A172 (cell line): ENCODE data around the gene CFAP97D2. TPM values are rescaled to one million over a fixed set of nuclear protein-coding genes. Genes with fewer than 3 reads are reported as not detected.
"Not testable (repeated sequence)": the region's sequence is repeated elsewhere in the genome, so short reads cannot be mapped to it uniquely, and the experiment has no call there.

Experiments
- DNase-seq: peaks from one replicate; pipeline ENCODE4 v3.0.0-alpha.2; 2015; ENCODE audit warnings: low spot score
- total RNA-seq: library from RNA; depleted of rRNA; stranded (reverse); fragments of >200 nt; shearing (Covaris generic); gene quantifications from 2 replicates; pipeline ENCODE4 v1.2.3, GENCODE V29; 2014

CFAP97D2 gene
- total RNA-seq, 1 experiment from 2014 or later: not detected

DNA sequence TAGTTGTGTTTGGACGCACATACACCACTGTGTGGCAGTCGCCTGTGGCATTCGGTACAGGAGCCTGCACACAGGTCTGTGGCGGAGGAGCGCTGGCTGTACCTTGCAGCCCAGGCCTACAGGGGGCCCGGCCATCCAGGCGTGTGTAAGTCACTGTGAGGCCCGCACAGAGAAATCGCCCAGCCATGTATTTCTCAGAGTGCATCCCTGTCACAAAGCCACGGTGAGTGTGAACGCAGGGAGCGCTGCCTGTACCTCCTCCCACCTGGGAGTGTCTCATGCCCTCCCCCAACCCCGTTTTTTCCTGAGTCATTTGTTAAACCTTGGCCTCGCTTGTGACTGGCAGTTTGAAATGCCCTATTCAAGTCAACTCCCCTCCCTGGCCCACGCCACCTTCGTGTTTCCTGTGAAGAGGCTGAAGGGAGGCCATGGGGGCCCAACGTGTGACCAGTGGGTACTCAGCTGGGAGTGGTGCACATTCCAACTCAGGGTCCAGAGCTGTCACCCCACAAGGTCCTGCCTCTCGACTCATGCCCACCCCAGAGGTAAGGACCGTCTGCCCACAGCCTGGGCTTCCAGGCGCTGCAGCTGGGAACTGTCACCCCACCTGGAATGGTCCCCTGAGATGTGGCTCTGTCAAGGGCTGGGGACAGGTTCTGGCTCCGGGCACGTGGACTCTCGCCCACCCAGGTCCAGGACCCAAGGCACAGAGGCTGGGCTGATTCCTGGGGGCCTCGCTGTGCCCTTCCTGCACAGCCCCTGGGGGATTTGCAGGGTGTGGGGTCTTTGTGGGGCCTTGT is 35.1 kb upstream of the CFAP97D2 start:
- DNase-seq: no peak

DNA sequence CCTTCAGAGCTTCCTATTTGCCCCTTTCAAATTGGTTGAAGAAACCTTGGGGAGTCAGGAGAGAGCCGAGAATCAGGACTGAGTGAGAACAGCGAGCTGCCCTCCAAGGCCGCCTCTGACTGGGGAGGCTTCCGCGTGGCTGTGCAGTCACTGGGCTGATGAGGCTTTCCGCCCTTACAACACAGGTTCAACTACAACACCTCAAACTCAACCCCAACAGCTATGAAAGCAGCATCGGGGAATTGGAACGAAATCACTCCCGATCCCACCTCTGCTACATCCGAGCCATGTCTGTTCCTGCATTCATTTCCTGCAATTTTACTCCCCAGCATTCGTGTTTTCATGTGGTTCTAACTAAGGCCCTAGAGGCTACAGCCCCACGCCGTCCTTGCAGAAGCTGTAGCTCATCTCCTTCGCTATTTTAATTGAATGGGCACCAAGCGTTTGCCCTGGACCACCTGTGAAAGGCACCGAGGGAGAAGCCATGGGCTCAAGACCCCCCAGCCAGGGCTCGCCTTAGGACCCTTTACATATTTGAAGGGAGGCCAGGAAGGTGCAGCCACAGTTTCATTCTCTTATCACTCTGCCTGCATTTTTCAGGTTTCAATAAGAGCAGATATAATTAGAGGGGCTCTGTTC is 34.3 kb upstream of the CFAP97D2 start:
- DNase-seq: no peak

DNA sequence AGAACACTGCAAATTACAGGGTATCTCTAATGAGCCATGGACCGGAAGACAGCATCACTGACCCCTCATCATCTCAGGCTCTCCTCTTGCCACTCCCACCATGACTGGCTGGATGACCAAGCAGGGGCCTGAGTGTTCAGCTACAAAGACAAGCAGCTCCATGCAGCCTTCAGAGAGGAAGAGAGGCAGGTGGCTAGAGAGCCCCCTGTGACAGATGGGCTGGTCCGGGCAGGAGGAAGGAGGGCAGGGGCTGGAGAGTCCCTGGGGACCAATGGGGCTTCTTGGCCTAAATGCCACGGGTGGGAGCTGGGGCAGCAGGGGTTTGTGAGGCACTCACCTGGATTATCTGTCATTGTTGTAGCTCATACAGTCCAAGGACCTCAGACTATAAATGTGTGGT is 33.8 kb upstream of the CFAP97D2 start:
- DNase-seq: no peak

DNA sequence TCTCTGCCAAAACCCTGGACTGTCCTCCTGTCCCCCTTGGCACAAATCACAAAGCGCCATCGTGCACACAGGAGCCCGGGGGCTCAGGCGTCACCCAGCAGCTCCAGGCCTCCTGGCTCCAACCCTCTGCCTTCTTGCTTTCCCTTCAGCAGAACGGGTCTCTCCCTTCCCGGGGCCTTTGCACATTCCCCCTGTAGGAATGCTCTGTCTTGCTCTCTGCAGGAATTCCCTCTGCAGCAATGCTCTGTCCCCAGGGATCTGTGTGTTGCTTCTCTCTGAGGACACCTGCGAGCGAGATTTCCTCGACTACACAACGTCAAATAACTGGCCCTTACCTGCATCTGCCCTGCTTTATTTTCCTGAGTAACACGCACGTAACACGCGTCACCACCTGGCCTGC is 33.3 kb upstream of the CFAP97D2 start:
- DNase-seq: no peak

DNA sequence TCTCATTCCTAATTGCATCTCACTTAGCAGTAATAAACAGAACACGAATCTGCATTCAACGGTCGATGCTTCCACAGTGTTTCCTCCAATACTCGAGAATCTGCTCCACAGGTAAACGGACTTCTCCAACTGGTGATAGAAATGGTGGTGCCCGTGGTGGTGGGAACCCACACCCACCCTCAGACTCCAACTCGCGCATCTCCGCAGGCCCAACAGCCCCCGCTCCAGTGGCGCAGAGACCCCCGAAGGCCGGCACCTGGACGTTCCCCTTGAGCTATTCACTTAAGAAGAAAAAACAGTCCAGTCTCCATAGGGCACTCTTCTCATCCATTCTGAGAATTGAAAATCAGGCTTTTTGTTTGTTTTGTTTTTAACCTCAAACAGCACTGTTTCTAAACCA is 32.9 kb upstream of the CFAP97D2 start:
- no peak for DNase-seq

DNA sequence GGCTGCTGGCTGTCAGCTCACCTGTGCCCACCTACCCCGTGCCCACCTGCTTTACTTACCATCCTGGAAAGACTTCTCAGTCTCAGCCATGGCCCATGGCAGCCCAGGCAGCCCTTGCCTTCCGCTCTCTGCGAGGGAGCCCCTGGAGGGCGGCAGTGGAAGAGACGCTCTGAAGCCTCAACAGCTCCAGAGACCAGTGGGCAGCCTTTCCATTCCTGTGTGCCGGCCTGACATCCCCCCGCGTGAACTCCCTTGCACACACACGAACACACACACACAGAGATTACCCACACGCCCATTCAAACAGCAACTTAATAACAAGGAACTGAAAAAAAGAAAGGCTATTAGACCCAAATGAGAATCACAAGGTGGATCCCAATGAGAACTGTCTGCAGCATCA is 32.4 kb upstream of the CFAP97D2 start:
- no peak for DNase-seq

- no peak for DNase-seq
These were observed 31.1 kb upstream of the CFAP97D2 start for GRCh38 chr13:114147803-114148520.

GRCh38 chr13:114148521-114148855 is 30.6 kb upstream of the CFAP97D2 start:
- no peak for DNase-seq

DNA sequence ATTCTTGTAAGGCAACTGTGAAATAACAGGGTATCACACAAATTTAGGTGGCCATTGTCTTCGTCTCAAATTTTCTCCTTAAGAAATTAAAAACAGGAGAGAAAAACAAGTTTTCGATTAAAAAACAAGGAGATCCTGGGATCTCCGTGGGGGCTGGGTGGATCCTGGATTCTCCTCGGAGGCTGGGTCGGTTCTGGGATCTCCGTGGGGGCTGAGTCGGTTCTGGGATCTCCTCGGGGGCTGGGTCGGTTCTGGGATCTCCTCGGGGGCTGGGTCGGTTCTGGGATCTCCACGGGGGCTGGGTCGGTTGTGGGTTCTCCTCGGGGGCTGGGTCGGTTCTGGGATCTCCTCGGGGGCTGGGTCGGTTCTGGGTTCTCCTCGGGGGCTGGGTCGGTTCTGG is 30.2 kb upstream of the CFAP97D2 start:
- DNase-seq: not testable (repeated sequence)

DNA sequence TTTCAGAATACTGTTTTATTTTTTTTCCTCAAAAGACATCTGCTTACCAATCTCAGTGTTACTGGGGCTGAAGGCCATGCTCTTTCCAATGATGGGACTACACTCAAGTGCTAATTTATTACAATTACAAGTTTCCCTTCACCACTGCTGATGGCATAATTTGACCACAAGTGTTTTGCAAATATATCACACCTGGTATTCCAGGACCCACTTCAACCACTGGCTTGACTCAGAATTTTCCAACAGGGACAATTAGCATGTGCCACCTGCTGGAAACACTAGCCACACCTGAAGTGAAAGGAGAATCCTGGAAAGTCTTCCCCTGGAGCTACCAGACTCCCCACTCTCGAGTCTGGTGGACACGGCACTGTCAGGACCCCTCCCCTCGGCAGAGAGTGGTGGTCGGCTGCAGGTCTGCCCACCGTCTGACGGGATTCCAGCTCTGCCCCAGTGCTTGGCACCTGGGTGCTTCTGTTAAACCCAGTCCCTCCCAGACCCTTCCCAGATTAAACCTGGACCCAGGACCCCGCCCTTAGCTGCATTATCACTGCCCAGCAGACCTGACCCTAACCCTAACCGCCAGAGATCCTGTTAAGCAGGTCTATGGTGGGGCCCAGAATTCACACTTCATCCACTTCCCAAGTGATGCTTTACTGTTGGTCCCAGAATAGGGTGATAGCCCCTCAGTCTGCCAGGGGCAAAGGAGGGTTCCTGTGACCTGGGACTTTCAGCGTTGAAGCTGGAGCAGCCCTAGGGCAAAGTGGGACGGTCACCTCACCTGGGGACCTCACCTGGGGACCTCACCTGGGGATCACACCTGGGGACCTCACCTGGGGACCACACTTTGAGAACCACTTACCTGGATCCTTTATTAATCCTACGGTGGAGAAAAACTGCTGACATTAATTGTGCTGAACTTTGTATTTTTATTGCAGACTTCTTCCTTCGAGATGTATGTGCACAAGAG is 29.0 kb upstream of the CFAP97D2 start:
- no peak for DNase-seq

GRCh38 chr13:114151031-114151430 is 28.0 kb upstream of the CFAP97D2 start:
- DNase-seq: no peak

DNA sequence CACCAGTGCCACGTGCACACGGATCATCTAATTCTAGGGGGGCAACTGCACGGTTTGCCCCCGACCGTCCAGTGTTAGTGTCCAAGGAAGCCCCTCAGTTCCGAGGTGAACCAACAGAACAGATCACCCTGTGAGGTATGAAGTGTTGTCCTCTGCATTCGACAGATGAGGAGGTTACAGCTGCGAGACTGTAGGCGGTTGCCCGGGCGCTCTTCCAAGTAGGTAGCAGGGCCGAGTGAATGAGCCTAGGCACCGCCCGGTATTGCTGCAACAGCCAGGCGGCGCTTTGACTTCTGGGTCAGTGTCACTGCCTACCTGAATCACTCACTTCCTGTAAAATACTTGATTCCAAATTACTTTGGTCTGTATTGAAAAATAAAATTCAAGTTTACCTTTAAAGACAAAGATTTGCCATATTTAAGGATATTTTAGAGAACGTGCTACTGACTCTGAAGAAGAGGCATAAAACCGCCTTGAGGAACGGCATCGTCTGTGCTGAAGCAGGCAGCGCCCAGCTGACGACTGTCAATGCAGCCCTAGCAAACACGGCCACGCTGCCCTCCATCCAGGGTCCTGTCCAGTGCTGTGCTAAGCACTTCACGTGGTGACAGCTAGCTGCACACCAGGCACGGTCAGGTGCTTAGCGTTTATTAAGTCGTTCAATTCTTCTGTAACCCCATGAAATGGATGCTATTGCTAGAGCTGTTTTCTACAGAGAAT is 27.3 kb upstream of the CFAP97D2 start:
- peak; percentile 37 for DNase-seq

DNA sequence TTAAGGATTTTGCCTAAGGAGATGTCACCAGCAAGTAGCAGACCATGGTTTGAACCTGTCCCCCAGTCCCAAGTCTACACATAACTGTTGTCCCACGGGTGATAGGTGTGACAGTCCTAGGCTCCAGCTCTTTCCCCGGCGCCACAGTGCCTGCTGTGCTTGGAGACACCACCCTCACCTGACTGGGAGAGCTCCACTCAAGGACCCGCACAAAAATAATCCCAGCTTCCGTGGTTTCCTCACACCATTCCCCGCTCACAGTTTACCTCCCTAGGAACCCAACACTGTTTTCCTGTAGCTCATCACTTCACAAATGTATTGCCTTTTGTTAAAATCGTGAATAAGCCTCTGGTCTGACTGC is 26.8 kb upstream of the CFAP97D2 start:
- DNase-seq: no peak

- DNase-seq: no peak
These were observed 26.2 kb upstream of the CFAP97D2 start for GRCh38 chr13:114152831-114153371.

DNA sequence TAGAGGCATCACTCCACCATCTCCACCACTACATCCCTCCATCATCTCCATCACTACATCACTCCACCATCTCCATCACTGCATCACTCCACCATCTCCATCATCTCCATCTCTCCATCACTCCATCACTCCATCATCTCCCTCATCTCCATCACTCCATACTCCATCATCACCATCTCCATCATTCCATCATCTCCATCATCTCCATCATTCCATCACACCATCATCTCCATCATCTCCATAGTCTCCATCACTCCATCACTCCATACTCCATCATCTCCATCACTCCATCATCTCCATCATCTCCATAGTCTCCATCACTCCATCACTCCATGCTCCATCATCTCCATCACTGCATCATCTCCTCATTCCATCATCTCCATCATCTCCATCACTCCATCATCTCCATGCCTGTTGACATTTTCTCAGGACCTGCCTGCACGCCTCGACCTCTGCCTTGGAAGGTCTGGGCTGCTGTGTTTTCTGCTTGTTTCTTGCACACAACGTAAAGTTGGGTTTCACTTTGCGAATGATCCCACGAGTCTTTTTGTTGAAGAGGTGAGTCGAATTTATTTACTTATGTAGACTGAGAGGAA is 25.5 kb upstream of the CFAP97D2 start:
- DNase-seq: no peak

DNA sequence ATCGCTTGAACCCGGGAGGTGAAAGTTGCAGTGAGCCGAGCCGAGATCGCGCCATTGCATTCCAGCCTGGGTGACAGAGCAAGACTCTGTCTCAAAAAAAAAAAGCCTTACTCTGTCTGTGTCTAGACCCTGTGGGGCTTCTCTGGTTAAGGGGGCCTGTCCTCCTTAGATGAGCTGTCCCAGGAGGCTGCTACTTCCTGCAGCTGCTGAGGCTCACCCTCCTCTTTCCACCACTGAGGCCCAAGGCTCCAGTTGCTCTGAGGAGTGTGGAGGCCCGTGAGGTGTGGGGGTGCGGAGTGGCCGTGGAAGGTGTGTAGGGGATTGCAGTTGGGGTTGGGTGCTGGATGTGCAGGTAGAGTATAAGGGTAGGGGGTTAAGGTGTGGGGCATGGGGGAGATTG is 24.6 kb upstream of the CFAP97D2 start:
- DNase-seq: no peak

GRCh38 chr13:114155320-114155719 is 23.7 kb upstream of the CFAP97D2 start:
- DNase-seq: no peak

- no peak for DNase-seq
These were observed 22.9 kb upstream of the CFAP97D2 start for GRCh38 chr13:114155926-114156883.

DNA sequence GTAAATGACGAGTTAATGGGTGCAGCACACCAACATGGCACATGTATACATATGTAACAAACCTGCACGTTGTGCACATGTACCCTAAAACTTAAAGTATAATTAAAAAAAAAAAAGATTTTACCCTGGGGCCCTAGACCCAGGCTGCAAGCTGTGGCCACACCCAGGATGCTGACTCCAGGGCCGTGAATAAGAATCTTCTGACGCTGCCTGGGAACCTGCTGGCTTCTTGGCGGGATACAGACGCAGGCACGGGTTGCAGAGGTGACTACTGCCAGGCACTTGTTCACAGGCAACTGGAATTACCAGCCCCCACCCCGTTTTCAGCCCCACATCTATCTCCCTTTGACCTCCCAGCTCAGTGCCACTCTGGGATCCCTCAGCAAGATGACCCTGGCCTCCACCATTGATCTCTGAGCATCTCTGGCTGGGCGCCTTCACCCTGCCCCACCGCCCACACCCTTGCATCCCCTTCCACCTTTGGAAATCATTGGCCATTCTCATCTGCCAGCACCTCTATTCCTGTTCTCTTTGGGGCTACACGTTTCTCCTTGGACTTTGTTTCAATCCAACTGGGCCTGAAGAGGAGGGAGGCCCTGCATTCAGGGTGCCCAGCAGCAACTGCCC is 21.1 kb upstream of the CFAP97D2 start:
- DNase-seq: no peak
